Loucy (cell line): Measurements from ENCODE around the gene AAMDC.

Source experiments
- H2AFZ ChIP-seq: fragments of 200-600 bp; sonication (generic); 2 replicates; pipeline ENCODE4 v1.6.0; 2016; ENCODE audit warnings: antibody characterized with exemption, mild to moderate bottlenecking, low read length, moderate library complexity
- H3F3A ChIP-seq: fragments of 200-600 bp; 2 replicates; pipeline ENCODE4 v1.6.0; 2016; ENCODE audit warnings: antibody characterized with exemption, low read depth, mild to moderate bottlenecking
- H3K27me3 ChIP-seq: fragments of 200-600 bp; sonication (generic); 2 replicates; pipeline ENCODE4 v1.6.1; 2014; ENCODE audit warnings: low read length, mild to moderate bottlenecking; ENCODE audit not compliant: insufficient read depth, poor library complexity, severe bottlenecking
- H3K36me3 ChIP-seq: fragments of 200-600 bp; sonication (generic); 2 replicates; pipeline ENCODE4 v1.6.1; 2016; ENCODE audit warnings: low read length; ENCODE audit not compliant: insufficient read depth
- H3K4me1 ChIP-seq: fragments of 200-600 bp; sonication (generic); 2 replicates; pipeline ENCODE4 v1.5.1; 2014; ENCODE audit warnings: low read length, mild to moderate bottlenecking; ENCODE audit not compliant: insufficient read depth, poor library complexity, severe bottlenecking
- H3K4me2 ChIP-seq: fragments of 200-600 bp; sonication (generic); 2 replicates; pipeline ENCODE4 v1.6.0; 2014; ENCODE audit warnings: antibody characterized with exemption, low read length, low read depth, mild to moderate bottlenecking; ENCODE audit not compliant: poor library complexity, severe bottlenecking
- H3K4me3 ChIP-seq: fragments of 200-600 bp; sonication (generic); 2 replicates; pipeline ENCODE4 v1.5.1; 2014; ENCODE audit warnings: low read length, mild to moderate bottlenecking, mixed read lengths; ENCODE audit not compliant: poor library complexity, severe bottlenecking
- H3K79me2 ChIP-seq: fragments of 200-600 bp; sonication (generic); 2 replicates; pipeline ENCODE4 v1.6.1; 2014; ENCODE audit warnings: low read length; ENCODE audit not compliant: insufficient read depth
- H3K9ac ChIP-seq: fragments of 200-600 bp; sonication (generic); 2 replicates; pipeline ENCODE4 v1.6.0; 2014; ENCODE audit warnings: mild to moderate bottlenecking, low read depth, low read length, moderate library complexity; ENCODE audit not compliant: poor library complexity, severe bottlenecking
- H3K9me2 ChIP-seq: fragments of 200-600 bp; sonication (generic); replicated peaks from 2 replicates; pipeline ENCODE4 v1.6.1; 2016; ENCODE audit warnings: low read depth, low read length, mixed read lengths
- H3K9me3 ChIP-seq: fragments of 200-600 bp; sonication (generic); 2 replicates; pipeline ENCODE4 v1.6.1; 2014; ENCODE audit warnings: mild to moderate bottlenecking, antibody characterized with exemption, low read length, low read depth; ENCODE audit not compliant: insufficient read depth
- H4K20me1 ChIP-seq: fragments of 200-600 bp; sonication (generic); 2 replicates; pipeline ENCODE4 v1.6.0; 2014; ENCODE audit warnings: antibody characterized with exemption, low read length, mild to moderate bottlenecking; ENCODE audit not compliant: insufficient read depth, poor library complexity, severe bottlenecking
- CTCF ChIP-seq: fragments of 200-600 bp; sonication (generic); conservative IDR thresholded peaks from 2 replicates; pipeline ENCODE4 v1.5.1; 2014; ENCODE audit warnings: mild to moderate bottlenecking, antibody characterized with exemption, low read length
- EZH2phosphoT487 ChIP-seq: fragments of 200-600 bp; IDR thresholded peaks from 2 replicates; pipeline ENCODE4 v1.6.1; 2018; ENCODE audit warnings: antibody characterized with exemption, mild to moderate bottlenecking, moderate library complexity, borderline replicate concordance

Gene AAMDC

GRCh38 chr11:77879218-77879617 is 58.3 kb downstream of the AAMDC start:
- Histone ChIP-seq H3F3A (no peaks in the 10 kb centered on the region), H4K20me1 (no peaks in the 10 kb centered on the region), H3K4me1 (peaks cover 20% of the 10 kb centered on the region), H3K9me2 (no peaks in the 10 kb centered on the region), H3K36me3 (peaks cover 67% of the 10 kb centered on the region; the same call in 1 of the 2 replicates), H3K4me2 (peak overlapping the region; percentile 32), H3K79me2 (no peaks in the 10 kb centered on the region), H2AFZ (peak overlapping the region; percentile 41; the same call in 1 of the 2 replicates), H3K4me3 (no peak overlapping the region), H3K9me3 (no peaks in the 10 kb centered on the region), H3K9ac (no peak overlapping the region), H3K27me3 (no peaks in the 10 kb centered on the region)
- peak; percentile 47 for TF ChIP-seq CTCF
- no peak for TF ChIP-seq EZH2phosphoT487

- no peaks in the 10 kb centered on the region for H3K9me2 ChIP-seq
- peaks cover 54% of the 10 kb centered on the region; the same call in 1 of the 2 replicates for H3K36me3 ChIP-seq
These were observed 61.5 kb downstream of the AAMDC start for GRCh38 chr11:77882396-77882795.

GRCh38 chr11:77883775-77884174 is 62.8 kb downstream of the AAMDC start:
- H3K79me2 ChIP-seq, result no peaks in the 10 kb centered on the region
- no peaks in the 10 kb centered on the region for H3K9me3 ChIP-seq
- H3K4me2 ChIP-seq, result no peak overlapping the region
- H3F3A ChIP-seq, result no peaks in the 10 kb centered on the region
- peaks cover 43% of the 10 kb centered on the region; the same call in 1 of the 2 replicates for H3K36me3 ChIP-seq
- H3K9ac ChIP-seq, result no peak overlapping the region
- H3K4me3 ChIP-seq, result no peak overlapping the region
- TF ChIP-seq CTCF, result no peak
- TF ChIP-seq EZH2phosphoT487, result no peak
- H3K4me1 ChIP-seq, result peaks cover 18% of the 10 kb centered on the region
- no peaks in the 10 kb centered on the region for H3K9me2 ChIP-seq
- no peaks in the 10 kb centered on the region for H3K27me3 ChIP-seq
- H2AFZ ChIP-seq, result no peak overlapping the region
- H4K20me1 ChIP-seq, result no peaks in the 10 kb centered on the region

More at GRCh38 chr11:77882396-77882795, 61.5 kb downstream of the AAMDC start:
- Histone ChIP-seq H3K4me2 (no peak overlapping the region), H4K20me1 (no peaks in the 10 kb centered on the region), H3K9ac (no peak overlapping the region), H3K4me3 (no peak overlapping the region), H3K9me3 (no peaks in the 10 kb centered on the region), H3F3A (no peaks in the 10 kb centered on the region), H3K4me1 (peaks cover 20% of the 10 kb centered on the region), H3K27me3 (no peaks in the 10 kb centered on the region), H2AFZ (no peak overlapping the region), H3K79me2 (no peaks in the 10 kb centered on the region)
- TF ChIP-seq CTCF, result no peak
- no peak for TF ChIP-seq EZH2phosphoT487
